Measurements from ENCODE around the gene MED15. TPM values are rescaled to one million over a fixed set of nuclear protein-coding genes. Genes with fewer than 3 reads are reported as not detected.

Gene MED15
- total RNA-seq, 3 donors from 2014 or later (not counting 1 experiment from before 2014, with no cell fraction given) = 269 to 291 (median 270) TPM

GRCh38 chr22:20581503-20582170, 74.2 kb downstream of the MED15 start:
- intact Hi-C loops (cut with micrococcal nuclease) = no loop called here
- no peak for TF ChIP-seq CTCF (IDR thresholded peaks at IDR 0.05)
- H3K27ac Mint-ChIP-seq = peak overlapping the region; percentile 94 to 97
- no peak for ATAC-seq
- Histone ChIP-seq H3K4me1 (ENCODE audit: control insufficient read depth, insufficient read depth, low read length) (peaks cover 57% of the 10 kb centered on the region), H3K9me3 (ENCODE audit: control insufficient read depth, insufficient read depth, low read length) (no peaks in the 10 kb centered on the region), H3K36me3 (ENCODE audit: control insufficient read depth, insufficient read depth, low read length) (peaks cover 71% of the 10 kb centered on the region), H3K27me3 (ENCODE audit: control insufficient read depth, insufficient read depth, low read length) (no peaks in the 10 kb centered on the region), H3K27ac (ENCODE audit: low read length) (no peak overlapping the region), H3K4me3 (ENCODE audit: low read length) (no peak overlapping the region)
- peaks cover 36 to 57% of the 10 kb centered on the region in 2 donors for H3K4me1 Mint-ChIP-seq
- H3K27me3 Mint-ChIP-seq (ENCODE audit: low read depth in 2 of 2) = no peaks in the 10 kb centered on the region
- 87% methylated on average over 7 of the region's 7 CpGs for WGBS (ENCODE audit: insufficient coverage)
- no peaks in the 10 kb centered on the region for H3K9me3 Mint-ChIP-seq
- DNase-seq = no peak
- no peak overlapping the region for H3K4me3 Mint-ChIP-seq
- H3K36me3 Mint-ChIP-seq = no peaks in the 10 kb centered on the region

GRCh38 chr22:20582171-20582511, 74.7 kb downstream of the MED15 start:
- H3K9me3 Mint-ChIP-seq = no peaks in the 10 kb centered on the region
- peaks cover 73% of the 10 kb centered on the region for H3K36me3 ChIP-seq (ENCODE audit: control insufficient read depth, insufficient read depth, low read length)
- H3K4me3 ChIP-seq (ENCODE audit: low read length) = no peak overlapping the region
- H3K27ac Mint-ChIP-seq = peak overlapping the region in 1 of 2 donors; percentile 94
- ATAC-seq = no peak
- no peak for DNase-seq
- H3K9me3 ChIP-seq (ENCODE audit: control insufficient read depth, insufficient read depth, low read length) = no peaks in the 10 kb centered on the region
- H3K4me1 ChIP-seq (ENCODE audit: control insufficient read depth, insufficient read depth, low read length) = peaks cover 52% of the 10 kb centered on the region
- intact Hi-C loops (cut with micrococcal nuclease) = no loop called here
- no peak for TF ChIP-seq CTCF (IDR thresholded peaks at IDR 0.05)
- no peak overlapping the region for H3K4me3 Mint-ChIP-seq
- H3K27ac ChIP-seq (ENCODE audit: low read length) = no peak overlapping the region
- no peaks in the 10 kb centered on the region for H3K27me3 ChIP-seq (ENCODE audit: control insufficient read depth, insufficient read depth, low read length)
- 94% methylated on average over 5 of the region's 5 CpGs for WGBS (ENCODE audit: insufficient coverage)
- no peaks in the 10 kb centered on the region for H3K36me3 Mint-ChIP-seq
- H3K4me1 Mint-ChIP-seq = peaks cover 33 to 52% of the 10 kb centered on the region in 2 donors
- H3K27me3 Mint-ChIP-seq (ENCODE audit: low read depth in 2 of 2) = no peaks in the 10 kb centered on the region

- peaks cover 27 to 46% of the 10 kb centered on the region in 2 donors for H3K4me1 Mint-ChIP-seq
- no peaks in the 10 kb centered on the region for H3K9me3 Mint-ChIP-seq
- H3K27me3 ChIP-seq (ENCODE audit: control insufficient read depth, insufficient read depth, low read length) = no peaks in the 10 kb centered on the region
- peaks cover 46% of the 10 kb centered on the region for H3K4me1 ChIP-seq (ENCODE audit: control insufficient read depth, insufficient read depth, low read length)
- no peak for TF ChIP-seq CTCF (IDR thresholded peaks at IDR 0.05)
- no peak for ATAC-seq
- H3K36me3 ChIP-seq (ENCODE audit: control insufficient read depth, insufficient read depth, low read length) = peaks cover 77% of the 10 kb centered on the region
- H3K27ac ChIP-seq (ENCODE audit: low read length) = no peak overlapping the region
- H3K27ac Mint-ChIP-seq = peak overlapping the region in 1 of 2 donors; percentile 47
- no peak overlapping the region for H3K4me3 ChIP-seq (ENCODE audit: low read length)
- H3K4me3 Mint-ChIP-seq = no peak overlapping the region
- WGBS (ENCODE audit: insufficient coverage) = 97% methylated on average over 33 of the region's 33 CpGs
- no peaks in the 10 kb centered on the region for H3K9me3 ChIP-seq (ENCODE audit: control insufficient read depth, insufficient read depth, low read length)
- intact Hi-C loops (cut with micrococcal nuclease) = no loop called here
- DNase-seq = no peak
- no peaks in the 10 kb centered on the region for H3K36me3 Mint-ChIP-seq
- H3K27me3 Mint-ChIP-seq (ENCODE audit: low read depth in 2 of 2) = no peaks in the 10 kb centered on the region
Observed at GRCh38 chr22:20582520-20583361, 75.3 kb downstream of the MED15 start.
